ENCODE measurements around the gene SPTBN1. TPM values are rescaled to one million over a fixed set of nuclear protein-coding genes. Genes with fewer than 3 reads are reported as not detected.
A peak's percentile ranks its signal among the peaks of the same experiment; 100 is the strongest.

SPTBN1 gene
- total RNA-seq, 1 experiment from 2014 or later = 146 TPM

GRCh38 chr2:54586494-54586893, 130.4 kb downstream of the SPTBN1 start:
- Histone ChIP-seq H3K27me3 (replicated peaks; ENCODE audit: insufficient read depth, low read depth, low read length, poor library complexity) (no peaks in the 10 kb centered on the region), H3K27ac (ENCODE audit: low read depth, low read length, poor library complexity, severe bottlenecking) (no peak overlapping the region), H3K4me1 (ENCODE audit: insufficient read depth, low read length, poor library complexity, severe bottlenecking) (peaks cover 91% of the 10 kb centered on the region), H3K4me3 (ENCODE audit: low read depth, low read length, poor library complexity, severe bottlenecking) (no peak overlapping the region), H3K9me3 (ENCODE audit: low read depth, low read length, poor library complexity, severe bottlenecking) (no peaks in the 10 kb centered on the region), H3K36me3 (ENCODE audit: insufficient read depth, low read length, poor library complexity, severe bottlenecking) (no peaks in the 10 kb centered on the region)
- ChIA-PET CTCF (no interaction called here), POLR2A (ENCODE audit: low non-redundant PET) (no interaction called here)
- intact Hi-C loops (cut with micrococcal nuclease; ENCODE audit: unreplicated experiment) = no loop called here
- BruUV-seq (replicated peaks) = no TSS peak
- TF ChIP-seq EZH2 (IDR thresholded peaks at IDR 0.05; ENCODE audit: borderline replicate concordance, low read depth, low read length, poor library complexity, severe bottlenecking) (no peak), CTCF (conservative IDR thresholded peaks at IDR 0.05; ENCODE audit: low read depth, low read length) (no peak)
- DNase-seq (ENCODE audit: low spot score) = peak; percentile 63

GRCh38 chr2:54587171-54588016, 131.3 kb downstream of the SPTBN1 start:
- Histone ChIP-seq H3K4me3 (ENCODE audit: low read depth, low read length, poor library complexity, severe bottlenecking) (no peak overlapping the region), H3K27ac (ENCODE audit: low read depth, low read length, poor library complexity, severe bottlenecking) (peak overlapping the region; percentile 5), H3K4me1 (ENCODE audit: insufficient read depth, low read length, poor library complexity, severe bottlenecking) (peaks cover 82% of the 10 kb centered on the region), H3K27me3 (replicated peaks; ENCODE audit: insufficient read depth, low read depth, low read length, poor library complexity) (no peaks in the 10 kb centered on the region), H3K36me3 (ENCODE audit: insufficient read depth, low read length, poor library complexity, severe bottlenecking) (no peaks in the 10 kb centered on the region), H3K9me3 (ENCODE audit: low read depth, low read length, poor library complexity, severe bottlenecking) (no peaks in the 10 kb centered on the region)
- TF ChIP-seq CTCF (conservative IDR thresholded peaks at IDR 0.05; ENCODE audit: low read depth, low read length) (no peak), EZH2 (IDR thresholded peaks at IDR 0.05; ENCODE audit: borderline replicate concordance, low read depth, low read length, poor library complexity, severe bottlenecking) (no peak)
- ChIA-PET POLR2A (ENCODE audit: low non-redundant PET) (no interaction called here), CTCF (no interaction called here)
- no TSS peak for BruUV-seq (replicated peaks)
- intact Hi-C loops (cut with micrococcal nuclease; ENCODE audit: unreplicated experiment) = no loop called here
- DNase-seq (ENCODE audit: low spot score) = no peak

GRCh38 chr2:54588244-54588899, 132.2 kb downstream of the SPTBN1 start:
- BruUV-seq (replicated peaks) = no TSS peak
- H3K36me3 ChIP-seq (ENCODE audit: insufficient read depth, low read length, poor library complexity, severe bottlenecking) = no peaks in the 10 kb centered on the region
- no peak for TF ChIP-seq CTCF (conservative IDR thresholded peaks at IDR 0.05; ENCODE audit: low read depth, low read length)
- TF ChIP-seq EZH2 (IDR thresholded peaks at IDR 0.05; ENCODE audit: borderline replicate concordance, low read depth, low read length, poor library complexity, severe bottlenecking) = no peak
- no peak overlapping the region for H3K27ac ChIP-seq (ENCODE audit: low read depth, low read length, poor library complexity, severe bottlenecking)
- no peaks in the 10 kb centered on the region for H3K9me3 ChIP-seq (ENCODE audit: low read depth, low read length, poor library complexity, severe bottlenecking)
- intact Hi-C loops (cut with micrococcal nuclease; ENCODE audit: unreplicated experiment) = no loop called here
- POLR2A ChIA-PET (ENCODE audit: low non-redundant PET) = no interaction called here
- H3K27me3 ChIP-seq (replicated peaks; ENCODE audit: insufficient read depth, low read depth, low read length, poor library complexity) = no peaks in the 10 kb centered on the region
- CTCF ChIA-PET = no interaction called here
- H3K4me1 ChIP-seq (ENCODE audit: insufficient read depth, low read length, poor library complexity, severe bottlenecking) = peaks cover 74% of the 10 kb centered on the region
- no peak for DNase-seq (ENCODE audit: low spot score)
- no peak overlapping the region for H3K4me3 ChIP-seq (ENCODE audit: low read depth, low read length, poor library complexity, severe bottlenecking)

Data from A673 (cell line).